OCI-LY3 (cell line): Measurements from ENCODE around the gene VAMP4.

Experiments used
- EZH2phosphoT487 ChIP-seq: fragments of 200-600 bp; shearing (Covaris generic); IDR thresholded peaks from 2 replicates; pipeline ENCODE4 v1.6.1; 2018; ENCODE audit warnings: antibody characterized with exemption, mixed run types, low read depth
- TF ChIP-seq, protein P1 (sequence below): fragments of 200-600, 300-600 bp; sonication (generic); IDR thresholded peaks from 2 replicates; pipeline ENCODE4 v1.5.1; 2014; ENCODE audit warnings: antibody characterized with exemption, low read length, low read depth

DNA sequence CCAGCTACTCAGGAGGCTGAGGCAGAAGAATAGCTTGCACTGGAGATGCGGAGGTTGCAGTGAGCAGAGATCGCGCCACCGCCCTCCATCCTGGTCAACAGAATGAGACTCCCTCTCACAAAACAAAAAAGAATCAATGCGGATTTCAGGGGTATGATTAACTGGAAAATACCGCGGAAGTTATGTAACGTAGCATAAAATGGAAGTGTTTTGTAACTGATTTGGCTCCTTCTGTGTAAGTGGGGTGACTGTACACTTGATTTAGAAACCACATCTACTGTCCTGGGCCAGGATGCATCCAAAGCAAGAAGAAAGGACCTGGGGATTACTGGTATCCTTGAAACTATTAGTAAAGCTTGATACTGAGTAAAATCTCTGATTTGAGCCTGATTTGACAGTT lies 3.1 kb upstream of the VAMP4 start:
- TF ChIP-seq, protein P1, sequence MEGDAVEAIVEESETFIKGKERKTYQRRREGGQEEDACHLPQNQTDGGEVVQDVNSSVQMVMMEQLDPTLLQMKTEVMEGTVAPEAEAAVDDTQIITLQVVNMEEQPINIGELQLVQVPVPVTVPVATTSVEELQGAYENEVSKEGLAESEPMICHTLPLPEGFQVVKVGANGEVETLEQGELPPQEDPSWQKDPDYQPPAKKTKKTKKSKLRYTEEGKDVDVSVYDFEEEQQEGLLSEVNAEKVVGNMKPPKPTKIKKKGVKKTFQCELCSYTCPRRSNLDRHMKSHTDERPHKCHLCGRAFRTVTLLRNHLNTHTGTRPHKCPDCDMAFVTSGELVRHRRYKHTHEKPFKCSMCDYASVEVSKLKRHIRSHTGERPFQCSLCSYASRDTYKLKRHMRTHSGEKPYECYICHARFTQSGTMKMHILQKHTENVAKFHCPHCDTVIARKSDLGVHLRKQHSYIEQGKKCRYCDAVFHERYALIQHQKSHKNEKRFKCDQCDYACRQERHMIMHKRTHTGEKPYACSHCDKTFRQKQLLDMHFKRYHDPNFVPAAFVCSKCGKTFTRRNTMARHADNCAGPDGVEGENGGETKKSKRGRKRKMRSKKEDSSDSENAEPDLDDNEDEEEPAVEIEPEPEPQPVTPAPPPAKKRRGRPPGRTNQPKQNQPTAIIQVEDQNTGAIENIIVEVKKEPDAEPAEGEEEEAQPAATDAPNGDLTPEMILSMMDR = no peak
- TF ChIP-seq EZH2phosphoT487 = no peak
